AG20443 (cell line): ENCODE measurements around the gene DRG1.
"Not testable (repeated sequence)": the region's sequence is repeated elsewhere in the genome, so short reads cannot be mapped to it uniquely, and the experiment has no call there.

Source experiments
- DNase-seq: peaks from one replicate; pipeline ENCODE4 v3.0.0; 2012; ENCODE audit warnings: low spot score, mixed read lengths

Gene DRG1

DNA sequence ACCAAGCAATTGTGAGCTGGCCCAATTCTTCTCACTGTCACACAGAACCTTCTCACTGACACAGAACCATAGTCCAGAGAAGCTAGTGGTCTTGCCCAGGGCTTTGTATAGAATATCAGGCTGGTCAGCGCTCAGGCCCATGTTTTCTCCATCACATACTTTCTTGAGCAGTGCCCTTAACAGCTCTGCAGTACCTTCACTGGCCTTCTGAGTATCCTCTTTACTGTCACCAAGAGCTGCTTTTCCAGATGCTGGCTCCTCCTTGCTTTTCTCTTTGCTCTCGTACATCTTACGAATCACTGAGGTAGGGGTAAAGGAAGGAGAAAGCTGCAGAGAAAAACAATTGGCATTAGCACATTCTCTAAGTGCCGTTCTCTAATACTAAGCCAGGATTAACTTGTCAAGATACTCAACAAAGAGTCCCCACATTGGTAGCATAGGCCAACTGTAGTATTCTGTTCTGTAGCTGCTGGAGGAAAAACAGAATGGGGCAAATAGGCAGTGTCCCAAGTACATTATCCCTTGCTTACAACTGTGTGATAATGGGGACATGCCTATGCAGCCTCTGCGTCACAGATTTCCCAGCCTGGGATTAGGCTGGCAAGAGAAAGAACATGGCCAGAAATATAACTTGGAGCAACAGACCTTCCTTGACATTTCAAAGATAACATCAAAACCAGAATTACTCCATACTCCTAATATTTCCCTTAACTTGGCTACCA is 43.5 kb downstream of the DRG1 start:
- no peak for DNase-seq

DNA sequence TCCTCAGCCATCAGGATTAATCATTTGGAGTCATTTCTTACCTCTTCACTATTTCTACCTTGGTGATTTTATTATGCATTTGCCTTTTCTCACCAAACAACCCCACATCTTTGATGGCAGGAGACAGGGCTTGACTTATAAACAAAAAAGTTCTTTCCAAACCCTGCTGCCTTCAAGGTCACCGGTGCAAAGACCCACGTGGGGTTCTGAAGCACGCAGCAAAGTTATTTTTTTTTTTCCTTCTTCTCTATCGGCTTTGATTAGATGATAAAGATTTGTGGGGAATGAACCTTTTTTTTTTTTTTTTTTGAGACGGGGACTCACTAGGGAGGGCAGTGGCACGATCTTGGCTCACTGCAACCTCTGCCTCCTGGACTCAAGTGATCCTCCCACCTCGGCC is 44.1 kb downstream of the DRG1 start:
- DNase-seq = no peak

DNA sequence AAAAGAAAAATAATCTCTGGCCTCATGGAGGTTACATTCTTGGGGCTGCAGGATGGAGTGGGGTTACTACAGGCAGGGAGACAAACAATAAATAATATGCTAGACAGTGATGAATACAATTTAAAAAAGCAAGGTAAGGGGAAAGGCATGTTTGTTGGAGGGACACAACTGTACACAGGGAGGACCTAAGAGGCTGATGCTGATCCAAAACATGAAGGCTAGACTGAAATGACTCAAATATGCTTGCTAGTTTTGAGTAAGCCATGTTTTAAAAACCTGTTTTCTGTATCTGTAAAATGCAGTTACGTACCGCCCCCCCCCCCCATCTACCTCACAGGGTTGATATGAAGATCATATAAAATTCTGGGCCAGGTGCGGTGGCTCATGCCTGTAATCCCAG is 46.2 kb downstream of the DRG1 start:
- no peak for DNase-seq

DNA sequence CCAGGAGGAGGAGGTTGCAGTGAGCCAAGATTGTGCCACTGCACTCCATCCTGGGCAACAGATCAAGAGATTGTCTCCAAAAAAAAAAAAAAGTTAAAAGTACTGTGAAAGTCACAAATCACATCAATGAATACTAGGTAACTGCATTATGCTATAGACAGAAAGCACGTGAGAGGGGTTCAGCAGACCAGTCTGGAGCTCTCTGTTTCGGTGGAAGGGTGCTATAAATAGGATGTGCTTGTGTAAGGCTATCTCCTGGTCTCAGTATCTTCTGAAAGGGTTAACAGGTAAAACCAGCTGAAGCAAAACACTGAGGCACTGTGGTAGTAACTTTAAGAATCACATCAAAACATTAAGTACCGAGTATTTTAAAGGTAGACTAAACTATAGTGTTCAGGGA is 46.8 kb downstream of the DRG1 start:
- DNase-seq = no peak

GRCh38 chr22:31446767-31447166 is 47.4 kb downstream of the DRG1 start:
- no peak for DNase-seq

DNA sequence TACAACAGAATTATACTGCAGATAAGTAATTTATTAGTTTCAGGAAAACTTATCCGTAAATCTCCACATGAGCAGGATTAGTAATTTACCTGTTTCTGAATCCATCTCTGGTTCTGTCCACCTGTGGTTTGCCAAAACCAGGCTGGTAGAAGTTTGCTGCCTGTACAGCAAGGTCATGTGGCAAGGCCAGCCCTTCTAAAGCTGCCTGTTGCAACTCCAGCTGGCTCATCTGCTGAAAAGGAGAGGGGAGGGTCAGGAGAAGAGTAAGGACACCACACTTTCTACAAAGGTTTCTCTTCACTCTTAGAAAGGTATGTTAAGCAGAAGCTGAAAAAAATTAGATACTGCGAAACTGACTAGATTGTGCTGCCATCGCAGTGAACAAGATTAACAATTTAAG is 47.9 kb downstream of the DRG1 start:
- DNase-seq = no peak

DNA sequence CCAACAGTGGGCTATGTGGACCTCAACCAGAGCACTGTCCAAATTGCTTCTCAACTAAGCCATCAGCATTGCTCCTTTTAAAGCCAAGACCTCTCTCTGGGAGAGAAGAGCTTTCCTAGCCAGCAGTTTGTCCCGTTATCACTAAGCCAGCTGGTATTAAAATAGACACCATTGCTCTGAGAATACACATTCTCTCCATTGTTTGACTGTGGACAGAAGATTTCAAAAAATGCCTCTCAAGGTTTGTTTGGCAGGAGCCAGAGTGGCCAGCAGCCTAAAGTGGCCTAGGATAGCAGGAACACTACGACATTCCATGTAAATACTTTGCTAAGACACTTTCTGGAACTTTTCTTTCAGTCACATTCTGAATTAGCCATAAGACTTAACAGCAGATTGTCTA is 49.0 kb downstream of the DRG1 start:
- DNase-seq = no peak

DNA sequence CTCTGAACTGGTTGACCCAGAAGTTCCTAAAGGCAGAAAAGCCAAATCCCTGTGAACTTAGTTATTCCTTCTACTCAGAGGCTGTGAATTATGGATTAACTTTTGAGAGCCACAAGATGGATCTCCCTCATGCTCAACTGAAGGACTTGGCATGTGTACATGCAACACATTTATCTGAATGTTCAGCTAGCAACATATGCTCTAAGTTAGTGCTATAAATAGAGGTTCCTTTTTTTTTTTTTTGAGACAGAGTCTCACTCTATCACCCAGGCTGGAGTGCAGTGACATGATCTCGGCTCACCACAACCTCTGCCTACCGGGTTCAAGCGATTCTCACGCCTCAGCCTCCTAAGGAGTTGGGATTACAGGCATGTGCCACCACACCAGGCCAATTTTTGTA is 50.1 kb downstream of the DRG1 start:
- DNase-seq = no peak

DNA sequence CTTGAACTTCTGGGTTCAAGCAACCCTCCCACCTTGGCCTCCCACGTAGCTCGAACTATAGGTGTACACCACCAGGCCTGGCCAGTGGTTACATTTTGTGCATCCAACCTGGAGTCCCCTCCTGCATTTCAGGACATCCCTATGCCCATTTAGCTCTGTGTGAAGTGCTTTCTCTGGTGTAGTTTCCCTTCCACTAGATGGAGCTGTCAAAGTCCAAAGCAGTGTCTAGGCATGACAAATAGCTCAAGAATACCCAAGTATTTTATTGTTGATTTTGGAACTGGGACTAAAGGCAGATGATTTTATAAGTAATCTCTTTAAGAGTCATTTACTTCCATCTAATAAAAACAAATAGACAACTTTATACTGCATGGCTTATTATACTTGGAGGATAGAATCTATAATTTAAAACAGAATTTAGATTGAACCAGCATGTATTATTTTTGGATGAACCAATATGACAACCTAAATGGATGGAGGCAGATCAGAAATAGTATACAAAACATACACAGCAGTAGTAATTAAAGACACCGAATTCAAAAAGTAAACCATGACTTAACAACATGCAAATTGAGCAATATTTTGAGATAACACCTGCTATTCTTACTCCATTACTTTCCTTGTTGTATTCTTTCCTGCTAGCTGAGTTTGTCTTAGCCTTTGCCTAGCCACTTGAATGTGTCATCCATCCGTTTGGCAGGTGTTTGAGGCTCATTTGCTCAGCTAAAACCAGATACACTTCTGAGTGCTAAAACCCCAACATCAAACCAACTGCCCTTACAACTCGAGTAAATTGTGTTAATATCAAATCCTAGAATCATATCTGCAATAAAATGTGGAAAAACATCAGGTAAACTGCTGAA is 52.5 kb downstream of the DRG1 start:
- peak; percentile 68 for DNase-seq

GRCh38 chr22:31461699-31462098 is 62.3 kb downstream of the DRG1 start:
- no peak for DNase-seq

DNA sequence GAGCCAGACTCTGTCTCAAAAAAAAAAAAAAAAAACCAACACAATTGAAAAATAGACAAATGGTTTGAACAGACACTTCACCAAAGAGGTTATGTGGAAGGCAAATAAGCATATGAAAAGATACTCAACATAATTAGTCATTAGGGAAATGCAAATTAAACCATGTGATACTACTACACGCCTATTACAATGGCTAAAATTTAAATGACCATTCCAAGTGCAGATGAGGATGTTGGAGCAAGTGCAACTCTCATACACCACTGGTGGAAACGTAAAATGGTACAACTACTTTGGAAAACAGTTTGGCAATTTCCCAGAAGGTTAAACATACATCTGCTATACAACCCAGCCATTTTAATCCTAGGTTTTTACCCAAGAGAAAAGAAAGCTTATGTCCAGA is 65.9 kb downstream of the DRG1 start:
- DNase-seq = no peak

DNA sequence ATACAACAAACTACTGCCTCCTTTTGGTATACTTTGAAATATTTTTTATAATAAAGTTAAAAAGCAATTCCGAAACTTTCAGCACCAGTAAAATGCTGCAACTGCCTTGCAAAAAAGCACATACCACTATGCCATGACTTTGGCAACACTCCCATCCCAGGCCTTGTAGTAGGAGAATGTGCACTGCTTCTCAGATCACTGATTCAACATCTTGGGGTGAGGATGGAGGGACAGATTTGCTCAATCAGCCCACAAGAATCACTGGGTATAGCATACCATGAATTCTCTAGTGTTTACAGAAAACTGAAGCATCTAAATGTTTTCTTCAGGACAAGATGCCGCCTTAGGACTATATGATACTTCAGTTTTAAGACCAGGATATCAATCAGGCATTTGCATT is 75.3 kb downstream of the DRG1 start:
- peak; percentile 75 for DNase-seq

- no peak for DNase-seq
Observed at GRCh38 chr22:31475800-31476199, 76.4 kb downstream of the DRG1 start.

DNA sequence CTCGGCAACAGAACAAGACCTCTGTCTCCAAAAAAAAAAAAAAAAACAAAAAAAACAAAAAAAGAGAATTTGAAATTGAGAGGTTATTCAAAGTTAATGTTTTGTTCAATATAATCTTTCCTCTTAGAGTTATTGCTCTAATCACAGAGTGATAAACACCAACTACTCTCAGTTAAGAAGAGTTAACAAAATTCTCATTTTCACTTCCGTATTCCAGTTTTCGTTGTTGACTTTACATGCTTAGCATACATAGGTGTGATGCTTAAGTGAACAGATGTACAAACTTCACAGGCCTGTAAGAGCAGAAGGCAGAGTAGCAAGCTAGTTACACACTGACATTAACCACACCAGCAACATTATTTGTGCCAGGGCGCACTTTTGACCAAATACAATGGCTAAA is 77.9 kb downstream of the DRG1 start:
- no peak for DNase-seq

DNA sequence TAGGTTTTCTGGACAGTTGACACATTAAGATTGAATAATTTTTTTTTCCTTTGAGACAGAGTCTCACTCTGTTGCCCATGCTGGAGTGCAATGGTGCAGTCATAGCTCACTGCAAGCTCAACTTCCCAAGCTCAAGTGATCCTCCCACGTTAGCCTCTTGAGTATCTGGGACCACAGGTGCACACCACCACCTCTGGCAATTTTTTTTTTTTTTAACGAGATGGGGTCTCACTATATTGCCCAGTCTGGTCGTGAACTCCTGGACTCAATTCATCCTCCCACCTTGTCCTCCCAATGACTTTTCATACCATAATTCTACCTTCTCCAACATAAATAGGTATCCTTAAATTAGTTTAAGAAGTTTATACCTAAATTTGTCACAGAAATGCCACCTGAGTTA is 81.7 kb downstream of the DRG1 start:
- no peak for DNase-seq

GRCh38 chr22:31482470-31482869 is 83.1 kb downstream of the DRG1 start:
- DNase-seq = not testable (repeated sequence)
